IMR-90 (cell line): ENCODE data around the gene TCF4. TPM values are rescaled to one million over a fixed set of nuclear protein-coding genes. Genes with fewer than 3 reads are reported as not detected.

Experiments
- ATAC-seq: fragments of 200-7000 bp; cut with Tn5 transposase; 2 replicates; pipeline ENCODE4 v1.9.1; 2020; ENCODE audit warnings: low read depth, mild to moderate bottlenecking, moderate library complexity
- BruUV-seq: library from RNA; stranded (reverse); fragments of 400-500 nt; replicated peaks from 2 replicates; lab custom pipeline; 2021; lab: Mats Ljungman, UMichigan
- CTCF ChIA-PET: fragments of 300-600 bp; formaldehyde crosslinking; extraction: SDS; loops from one replicate; lab custom pipeline; 2021; ENCODE audit warnings: antibody characterized with exemption; lab: Yijun Ruan, JAX
- POLR2A ChIA-PET: fragments of 300-600 bp; sonication (Branson Sonifier 250); formaldehyde crosslinking; loops from one replicate; lab custom pipeline; 2022; ENCODE audit warnings: antibody characterized with exemption; ENCODE audit not compliant: unreplicated experiment; lab: Charles Lee
- DNase-seq: peaks from one replicate; pipeline ENCODE4 v3.0.0; 2013
- H2AFZ ChIP-seq: replicated peaks from 2 replicates; pipeline ENCODE3; 2013; ENCODE audit warnings: low read length, mild to moderate bottlenecking; ENCODE audit not compliant: poor library complexity
- H2AK5ac ChIP-seq: 2 replicates; pipeline ENCODE4 v1.6.1; 2013; ENCODE audit warnings: low read depth, low read length, inconsistent platforms
- H2AK9ac ChIP-seq: replicated peaks from 2 replicates; pipeline ENCODE3; 2013; ENCODE audit warnings: mild to moderate bottlenecking, low read depth, low read length, moderate library complexity; ENCODE audit not compliant: poor library complexity
- H2BK120ac ChIP-seq: 2 replicates; pipeline ENCODE4 v1.6.1; 2013; ENCODE audit warnings: low read depth, low read length, inconsistent platforms
- H2BK15ac ChIP-seq: 3 replicates; pipeline ENCODE4 v1.6.1; 2013; ENCODE audit warnings: low read depth, low read length, inconsistent platforms
- H2BK20ac ChIP-seq: 2 replicates; pipeline ENCODE4 v1.6.1; 2013; ENCODE audit warnings: low read depth, mild to moderate bottlenecking, inconsistent platforms, low read length, moderate library complexity
- H2BK5ac ChIP-seq: 2 replicates; pipeline ENCODE4 v1.6.1; 2013; ENCODE audit warnings: mild to moderate bottlenecking, low read depth, low read length, inconsistent platforms; ENCODE audit not compliant: poor library complexity, severe bottlenecking
- H3K14ac ChIP-seq: replicated peaks from 2 replicates; pipeline ENCODE4 v1.6.1; 2013; ENCODE audit warnings: low read depth, low read length, inconsistent platforms
- H3K18ac ChIP-seq: 2 replicates; pipeline ENCODE4 v1.6.1; 2013; ENCODE audit warnings: low read depth, low read length, control low read depth
- H3K23ac ChIP-seq: 2 replicates; pipeline ENCODE4 v1.6.1; 2013; ENCODE audit warnings: low read depth, low read length, inconsistent platforms
- H3K27ac ChIP-seq: 2 replicates; pipeline ENCODE4 v1.5.1; 2013; ENCODE audit warnings: mild to moderate bottlenecking, control low read depth, low read length; ENCODE audit not compliant: insufficient read depth
- H3K27me3 ChIP-seq: 2 replicates; pipeline ENCODE4 v1.6.1; 2013; ENCODE audit warnings: low read length; ENCODE audit not compliant: control insufficient read depth, insufficient read depth
- H3K36me3 ChIP-seq: 2 replicates; pipeline ENCODE4 v1.6.1; 2013; ENCODE audit warnings: low read length, mixed read lengths; ENCODE audit not compliant: control insufficient read depth, insufficient read depth
- H3K4ac ChIP-seq: 2 replicates; pipeline ENCODE4 v1.6.1; 2013; ENCODE audit warnings: low read depth, low read length, inconsistent platforms
- H3K4me1 ChIP-seq: 2 replicates; pipeline ENCODE4 v1.6.1; 2013; ENCODE audit warnings: low read length, mixed read lengths; ENCODE audit not compliant: control insufficient read depth, insufficient read depth
- H3K4me2 ChIP-seq: 2 replicates; pipeline ENCODE4 v1.6.1; 2013; ENCODE audit warnings: low read depth, mild to moderate bottlenecking, control low read depth, low read length, moderate library complexity
- H3K4me3 ChIP-seq: 2 replicates; pipeline ENCODE4 v1.5.1; 2013; ENCODE audit warnings: low read depth, mild to moderate bottlenecking, control low read depth, low read length, moderate library complexity; ENCODE audit not compliant: insufficient read depth
- H3K56ac ChIP-seq: 2 replicates; pipeline ENCODE4 v1.6.1; 2013; ENCODE audit warnings: low read length, inconsistent platforms; ENCODE audit not compliant: insufficient read depth; ENCODE audit errors: extremely low read depth
- H3K79me1 ChIP-seq, 2 experiments: 2 replicates each; pipeline ENCODE4 v1.6.1; 2013; ENCODE audit warnings: low read length in 2 of 2, inconsistent platforms in 1 of 2, low read depth in 1 of 2
- H3K9ac ChIP-seq: 2 replicates; pipeline ENCODE4 v1.6.1; 2013; ENCODE audit warnings: low read depth, low read length, control low read depth
- H3K9me1 ChIP-seq: 2 replicates; pipeline ENCODE4 v1.6.1; 2013; ENCODE audit warnings: low read length, inconsistent platforms; ENCODE audit not compliant: insufficient read depth
- H3K9me3 ChIP-seq: 2 replicates; pipeline ENCODE4 v1.6.1; 2013; ENCODE audit warnings: low read length; ENCODE audit not compliant: control insufficient read depth, insufficient read depth
- H4K20me1 ChIP-seq: 2 replicates; pipeline ENCODE4 v1.6.1; 2013; ENCODE audit warnings: low read length, inconsistent platforms; ENCODE audit not compliant: insufficient read depth
- H4K5ac ChIP-seq: 2 replicates; pipeline ENCODE4 v1.6.1; 2013; ENCODE audit warnings: mild to moderate bottlenecking, low read depth, low read length, control low read depth
- H4K8ac ChIP-seq, 2 experiments: 2 replicates each; pipeline ENCODE4 v1.6.1; 2013; ENCODE audit warnings: low read depth in 2 of 2, low read length in 2 of 2, control low read depth in 1 of 2, inconsistent platforms in 1 of 2
- H4K91ac ChIP-seq: 2 replicates; pipeline ENCODE4 v1.6.1; 2013; ENCODE audit warnings: low read depth, low read length, inconsistent platforms; ENCODE audit not compliant: insufficient read depth
- BHLHE40 ChIP-seq: fragments of 150-350 bp; IDR thresholded peaks from 2 replicates; pipeline ENCODE4 v1.6.1; 2016; ENCODE audit warnings: mild to moderate bottlenecking, low read depth, low read length
- CEBPB ChIP-seq: IDR thresholded peaks from 2 replicates; pipeline ENCODE4 v1.6.1; 2012; ENCODE audit warnings: low read depth, low read length, improper control_type of control experiment
- MAFK ChIP-seq: IDR thresholded peaks from 2 replicates; pipeline ENCODE4 v1.6.1; 2012; ENCODE audit warnings: low read depth, low read length, improper control_type of control experiment
- RCOR1 ChIP-seq: IDR thresholded peaks from 2 replicates; pipeline ENCODE4 v1.6.1; 2012; ENCODE audit warnings: mild to moderate bottlenecking, low read length, improper control_type of control experiment; ENCODE audit not compliant: insufficient replicate concordance
- RFX5 ChIP-seq: IDR thresholded peaks from 2 replicates; pipeline ENCODE4 v1.8.0; 2012; ENCODE audit warnings: low read depth, mild to moderate bottlenecking, low read length, moderate library complexity
- WGBS, 2 experiments: methylation state at CpG; one replicate each; pipeline versions ENCODE4 v1.1.5 to v1.1.7; 2013; ENCODE audit warnings: missing lambda C conversion rate in 2 of 2; ENCODE audit not compliant: insufficient read length in 1 of 2; ENCODE audit errors: extremely low coverage in 2 of 2; 5-methylcytosine and 5-hydroxymethylcytosine counted together
- dilution Hi-C: fragments of 300-500 bp; cut with HindIII; formaldehyde crosslinking; loops from one replicate; pipeline ENCODE4 v1.14.3; 2018; ENCODE audit warnings: low sequenced_read_pairs; ENCODE audit not compliant: unreplicated experiment
- in situ Hi-C: fragments of 300-500 bp; cut with MboI; formaldehyde crosslinking; loops from 3 replicates; pipeline ENCODE4 v1.14.3; 2019; ENCODE audit warnings: low sequenced_read_pairs, inconsistent platforms, mixed read lengths
- intact Hi-C: fragments of 100-400 bp; cut with micrococcal nuclease; formaldehyde crosslinking; loops from 2 replicates; pipeline ENCODE4 v1.10.0; 2022
- polyA plus RNA-seq, 3 experiments: library from polyadenylated mRNA; depleted of rRNA; stranded (reverse); fragments of >200 nt; gene quantifications; 2 replicates each; pipeline ENCODE4 v1.2.3, GENCODE V29; 2012; ENCODE audit warnings: low replicate concordance in 1 of 3
- total RNA-seq: library from RNA; depleted of rRNA; stranded (reverse); fragments of >200 nt; gene quantifications from 2 replicates; pipeline ENCODE4 v1.2.3, GENCODE V29; 2012
- TF ChIP-seq, protein P1 (sequence below): fragments of 150-350 bp; IDR thresholded peaks from 2 replicates; pipeline ENCODE4 v1.6.1; 2016; ENCODE audit warnings: low read depth, mild to moderate bottlenecking, low read length, moderate library complexity, borderline replicate concordance

Gene TCF4
- total and polyA plus RNA-seq, 2 of the 4 experiments (the other 2 are of a cell fraction), result 30.0 to 87.1 TPM

DNA sequence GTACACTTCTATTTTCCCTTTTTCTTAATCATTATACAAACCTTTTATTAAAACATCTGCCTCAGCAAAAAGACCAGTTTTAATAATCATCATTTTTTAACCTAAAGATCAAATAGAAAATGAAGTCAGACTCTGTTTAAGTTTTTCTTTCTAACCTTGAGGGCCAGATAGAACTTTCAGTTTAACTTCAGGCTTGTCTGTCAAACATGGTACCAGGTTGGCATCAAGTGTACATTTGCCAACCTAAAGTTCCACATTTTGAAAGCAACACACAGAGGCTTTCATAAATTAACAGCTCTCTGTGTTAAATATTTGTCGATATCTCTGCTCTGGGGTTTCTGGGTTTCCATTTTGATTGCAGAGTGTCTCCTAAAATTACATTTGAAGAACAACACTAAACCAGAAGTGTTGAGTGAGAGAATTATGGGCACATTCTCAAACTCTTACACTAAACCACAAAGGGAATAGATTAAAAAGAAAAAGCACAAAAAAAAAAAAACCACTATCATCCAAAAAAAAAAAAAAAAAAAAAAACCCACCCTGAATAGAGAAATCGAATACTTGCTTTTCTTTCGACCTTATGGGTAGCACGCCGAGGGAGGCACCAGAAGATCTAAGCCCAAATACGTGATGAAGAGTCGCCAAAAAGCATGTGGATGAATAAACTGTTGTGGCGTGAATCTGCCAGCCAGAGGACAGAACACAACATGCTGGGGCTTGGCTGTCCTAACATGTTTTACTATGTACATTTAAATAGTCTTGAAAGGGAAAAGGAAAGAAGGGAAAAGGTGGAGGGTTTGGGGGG is 166.2 kb downstream of the TCF4 start:
- ATAC-seq (peak; percentile 48; the same call in 1 of the 2 replicates), DNase-seq (no peak)
- H3K4me1 ChIP-seq, result peaks cover 12% of the 10 kb centered on the region; the same call in 1 of the 2 replicates
- no peaks in the 10 kb centered on the region for H4K20me1 ChIP-seq
- H2AK9ac ChIP-seq, result no peak overlapping the region
- H3K56ac ChIP-seq, result peak overlapping the region; percentile 92; the same call in 1 of the 2 replicates
- H2AFZ ChIP-seq, result no peak overlapping the region
- TF ChIP-seq, protein P1, sequence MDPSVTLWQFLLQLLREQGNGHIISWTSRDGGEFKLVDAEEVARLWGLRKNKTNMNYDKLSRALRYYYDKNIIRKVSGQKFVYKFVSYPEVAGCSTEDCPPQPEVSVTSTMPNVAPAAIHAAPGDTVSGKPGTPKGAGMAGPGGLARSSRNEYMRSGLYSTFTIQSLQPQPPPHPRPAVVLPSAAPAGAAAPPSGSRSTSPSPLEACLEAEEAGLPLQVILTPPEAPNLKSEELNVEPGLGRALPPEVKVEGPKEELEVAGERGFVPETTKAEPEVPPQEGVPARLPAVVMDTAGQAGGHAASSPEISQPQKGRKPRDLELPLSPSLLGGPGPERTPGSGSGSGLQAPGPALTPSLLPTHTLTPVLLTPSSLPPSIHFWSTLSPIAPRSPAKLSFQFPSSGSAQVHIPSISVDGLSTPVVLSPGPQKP, result no peak
- TF ChIP-seq MAFK (peak; percentile 56; the same call in 1 of the 2 replicates), CEBPB (no peak), RFX5 (no peak), RCOR1 (no peak), BHLHE40 (no peak)
- peaks cover 4% of the 10 kb centered on the region; the same call in 1 of the 2 replicates for H3K9me1 ChIP-seq
- no peaks in the 10 kb centered on the region for H3K9me3 ChIP-seq
- H4K8ac ChIP-seq, result peak overlapping the region; percentile 28 to 83
- H3K79me1 ChIP-seq, result peaks cover 30 to 68% of the 10 kb centered on the region in 2 experiments
- intact Hi-C loops (loop anchor here (5.0 kb wide), 2 partner anchors 80 kb away; no protein-coding TSS in a partner anchor), in situ Hi-C loops (loop anchor here (25.0 kb wide), 1 partner anchor 185 kb away; no protein-coding TSS in a partner anchor), dilution Hi-C loops (no loop called here)
- H3K23ac ChIP-seq, result peak overlapping the region; percentile 85
- H2AK5ac ChIP-seq, result peak overlapping the region; percentile 87
- peak overlapping the region; percentile 99 for H3K9ac ChIP-seq
- peak overlapping the region; percentile 92 for H2BK120ac ChIP-seq
- BruUV-seq, result no TSS peak
- peak overlapping the region; percentile 99 for H3K27ac ChIP-seq
- H4K5ac ChIP-seq, result peak overlapping the region; percentile 92
- CTCF ChIA-PET, result no interaction called here
- peak overlapping the region; percentile 28; the same call in 1 of the 2 replicates for H3K4me3 ChIP-seq
- H2BK15ac ChIP-seq, result peak overlapping the region; percentile 87; the same call in 2 of the 3 replicates
- 7% methylated on average over 5 of the region's 8 CpGs; no CpG with 5 or more reads in 1 of the 2 experiments for WGBS, 2 experiments
- H3K4ac ChIP-seq, result peak overlapping the region; percentile 79
- H3K36me3 ChIP-seq, result no peaks in the 10 kb centered on the region
- H2BK20ac ChIP-seq, result peak overlapping the region; percentile 72
- POLR2A ChIA-PET, result interaction anchor here (0.6 kb wide), 1 partner anchor 386 kb away, joined by 3 read pairs; no protein-coding TSS in a partner anchor
- no peaks in the 10 kb centered on the region for H3K27me3 ChIP-seq
- peak overlapping the region; percentile 91 for H3K18ac ChIP-seq
- H3K4me2 ChIP-seq, result peak overlapping the region; percentile 98
- peak overlapping the region; percentile 89 for H2BK5ac ChIP-seq
- peak overlapping the region; percentile 67 for H4K91ac ChIP-seq
- peak overlapping the region; percentile 90 for H3K14ac ChIP-seq
